HG02870 (cell line): ENCODE data around the gene SOX6.

Experiments
- ATAC-seq: cut with Tn5 transposase; IDR thresholded peaks from one replicate; pipeline ENCODE4 v1.9.1; 2021; ENCODE audit warnings: mild to moderate bottlenecking, moderate library complexity; ENCODE audit not compliant: unreplicated experiment

The SOX6 gene

GRCh38 chr11:16012125-16012751 is 344.1 kb downstream of the SOX6 start:
- no peak for ATAC-seq

- no peak for ATAC-seq
Observed at GRCh38 chr11:16011396-16011795, 344.9 kb downstream of the SOX6 start.

- no peak for ATAC-seq
Observed at GRCh38 chr11:16009021-16009420, 347.3 kb downstream of the SOX6 start.

DNA sequence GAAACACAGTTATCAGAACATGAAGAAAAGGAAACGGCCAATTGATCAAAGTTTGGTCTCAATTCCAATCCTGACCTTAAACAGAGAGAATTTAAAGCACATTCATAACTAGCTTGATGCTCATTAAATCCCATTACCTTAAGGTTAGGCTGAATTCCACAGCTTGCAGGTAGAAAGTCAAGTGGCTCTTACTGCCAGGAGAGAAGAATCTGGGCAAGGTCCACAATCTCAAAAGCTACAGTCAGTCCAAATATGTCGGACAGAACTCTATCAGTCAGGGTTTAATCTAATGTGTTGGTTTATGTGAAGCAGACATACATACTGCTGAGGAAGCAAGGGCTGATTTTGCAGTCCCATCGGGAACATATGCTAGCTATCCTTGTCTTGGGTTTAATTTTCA is 348.8 kb downstream of the SOX6 start:
- ATAC-seq = no peak

DNA sequence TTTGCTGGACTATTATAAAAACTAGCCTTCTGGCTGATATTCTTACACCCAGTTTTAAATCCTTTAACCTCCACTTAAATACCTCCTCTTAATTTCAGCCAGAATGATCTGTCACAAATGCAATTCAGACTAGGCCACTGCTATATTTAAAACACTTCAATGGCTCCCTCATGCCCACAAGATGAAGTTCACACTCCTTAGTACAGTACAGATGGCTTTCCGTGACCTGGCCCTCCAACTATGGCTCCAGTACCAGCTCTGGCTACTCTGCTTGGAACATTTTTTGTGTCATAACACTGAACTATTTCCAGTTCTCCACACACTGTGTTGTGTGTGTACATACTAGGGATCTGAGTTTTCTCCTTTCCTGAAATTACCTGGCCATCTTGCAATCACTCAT is 353.4 kb downstream of the SOX6 start:
- no peak for ATAC-seq

- no peak for ATAC-seq
Observed at GRCh38 chr11:16001899-16002426, 354.4 kb downstream of the SOX6 start.

GRCh38 chr11:16001044-16001568 is 355.2 kb downstream of the SOX6 start:
- ATAC-seq = no peak

GRCh38 chr11:16000065-16000464 is 356.3 kb downstream of the SOX6 start:
- no peak for ATAC-seq

GRCh38 chr11:15993345-15993744 is 363.0 kb downstream of the SOX6 start:
- ATAC-seq = no peak

- ATAC-seq = no peak
Observed at GRCh38 chr11:15991215-15991614, 365.1 kb downstream of the SOX6 start.

- ATAC-seq = no peak
Observed at GRCh38 chr11:15989685-15990084, 366.7 kb downstream of the SOX6 start.

DNA sequence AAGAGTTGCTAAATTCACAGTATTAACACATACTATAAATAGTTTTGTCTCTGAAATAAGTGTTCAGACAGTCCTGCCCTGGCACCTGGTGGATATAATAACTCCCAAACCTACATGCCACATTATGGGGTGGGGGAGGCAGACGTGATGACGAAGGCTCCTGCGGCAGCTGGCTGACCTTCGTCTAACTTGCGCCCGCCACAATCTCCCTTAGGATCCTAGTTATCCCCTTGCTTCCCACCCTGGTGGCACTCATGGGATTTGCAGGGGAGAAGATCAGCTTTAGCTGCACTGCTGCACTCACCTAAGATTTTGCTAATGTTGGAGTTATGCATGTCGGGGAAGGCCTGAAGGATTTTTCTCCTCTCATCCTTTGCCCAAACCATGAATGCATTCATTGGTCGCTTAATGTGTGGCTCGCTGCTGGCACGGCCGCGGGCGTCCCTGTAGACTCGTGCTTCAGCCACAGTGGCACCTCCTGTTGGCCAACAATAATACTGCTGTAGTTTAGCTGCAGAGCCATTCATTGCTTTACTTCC is 367.6 kb downstream of the SOX6 start:
- ATAC-seq = no peak

DNA sequence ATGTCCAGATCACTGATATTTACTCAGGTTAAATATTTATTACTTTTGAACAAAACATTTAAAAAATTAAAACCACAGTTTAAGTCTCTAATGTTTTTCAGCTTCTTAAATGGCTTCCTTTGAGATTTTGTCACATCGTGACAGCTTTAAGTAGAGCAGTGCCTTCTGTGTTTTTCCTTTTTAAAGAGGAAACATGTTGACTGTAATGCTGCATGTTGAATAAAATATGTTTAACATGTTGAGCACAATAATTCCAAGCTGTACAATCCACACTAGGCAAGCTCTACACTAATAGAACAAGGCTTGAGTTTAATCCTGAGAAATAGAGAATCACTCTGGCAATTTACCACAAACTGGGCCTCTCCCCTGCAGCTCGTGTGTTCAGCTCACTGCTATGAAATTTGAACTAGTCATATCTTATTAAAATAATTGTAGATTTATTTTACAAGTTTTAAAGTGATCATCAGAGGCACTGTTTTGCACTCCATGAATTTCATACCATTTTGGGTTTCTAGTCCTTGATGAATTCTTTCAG is 368.3 kb downstream of the SOX6 start:
- no peak for ATAC-seq

- no peak for ATAC-seq
Observed at GRCh38 chr11:15987046-15987445, 369.3 kb downstream of the SOX6 start.

GRCh38 chr11:15985860-15986139 is 370.5 kb downstream of the SOX6 start:
- ATAC-seq = no peak

- ATAC-seq = no peak
Observed at GRCh38 chr11:15985127-15985859, 371.1 kb downstream of the SOX6 start.

DNA sequence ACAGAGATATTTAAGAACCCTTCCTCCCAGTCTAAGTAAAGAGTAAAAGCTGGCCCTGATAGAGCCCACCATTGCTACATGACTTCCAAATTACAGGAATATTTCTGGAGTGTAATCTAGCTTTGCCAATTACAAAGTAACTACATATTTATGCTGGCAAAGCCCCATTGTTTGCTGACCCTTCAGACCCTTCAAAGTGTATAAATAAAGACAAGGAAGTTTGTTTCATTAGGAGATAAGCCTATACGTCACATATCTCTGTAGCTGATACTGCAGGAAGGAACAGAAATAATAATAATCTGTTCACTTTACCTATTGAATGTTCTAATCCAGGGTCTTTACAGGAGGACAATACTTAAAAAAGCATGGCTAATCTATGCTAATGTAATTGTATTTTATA is 375.1 kb downstream of the SOX6 start:
- no peak for ATAC-seq

DNA sequence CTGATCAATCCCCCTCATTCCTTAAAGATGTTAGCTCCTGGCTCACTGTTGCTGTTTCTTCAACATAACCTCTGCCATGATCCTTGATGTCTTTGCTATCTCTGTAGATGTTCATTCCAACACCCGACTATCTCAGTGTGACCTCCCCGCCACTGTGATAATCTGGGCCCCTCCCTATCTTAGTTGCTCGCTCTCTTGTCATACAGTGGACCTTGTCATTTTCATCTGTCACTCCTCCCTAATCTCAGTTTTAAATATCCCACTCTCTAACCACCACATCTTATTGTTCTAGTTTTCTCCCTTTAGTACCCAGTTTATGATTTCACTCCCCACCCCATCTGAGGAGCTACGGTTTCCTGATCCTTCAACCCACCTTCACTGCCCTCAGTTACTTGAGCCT is 379.2 kb downstream of the SOX6 start:
- no peak for ATAC-seq

GRCh38 chr11:15976433-15977045 is 379.8 kb downstream of the SOX6 start:
- no peak for ATAC-seq

GRCh38 chr11:15975742-15976141 is 380.6 kb downstream of the SOX6 start:
- ATAC-seq = no peak

DNA sequence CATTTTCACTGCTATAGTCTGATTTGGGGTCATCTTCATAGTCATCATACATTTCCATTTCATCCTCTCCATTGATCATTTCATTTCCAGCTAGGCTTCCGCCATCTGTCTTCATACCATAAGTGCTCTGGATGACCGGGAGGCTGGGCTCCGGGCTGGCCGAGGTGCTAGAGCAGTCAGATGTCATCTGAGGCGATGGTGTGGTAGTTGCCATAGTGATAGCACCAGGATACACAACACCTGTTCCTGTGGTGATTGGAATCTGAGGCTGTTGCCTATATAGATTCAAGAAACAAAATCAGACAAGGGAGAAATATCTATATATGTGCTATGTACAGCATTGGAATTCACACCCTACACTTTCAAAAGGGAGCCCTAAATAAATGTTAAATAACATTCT is 383.5 kb downstream of the SOX6 start:
- ATAC-seq = no peak

DNA sequence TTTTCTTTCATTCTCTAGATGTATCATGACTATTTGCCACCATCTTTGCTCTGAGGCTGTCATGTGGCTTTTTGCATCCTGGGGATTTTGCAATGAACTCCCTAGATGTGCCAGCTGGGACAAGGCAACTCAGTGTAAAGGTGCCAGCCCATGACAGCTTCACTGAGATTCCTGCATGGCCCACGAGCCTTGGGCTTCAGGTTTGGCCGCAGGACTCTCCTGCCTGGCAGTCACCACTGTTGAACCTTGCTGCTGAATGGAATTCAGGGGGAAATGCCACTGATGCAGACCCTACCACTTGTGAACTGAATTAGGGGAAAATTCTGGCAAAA is 385.2 kb downstream of the SOX6 start:
- ATAC-seq = no peak
